ENCODE measurements around the gene TMIE. TPM values are rescaled to one million over a fixed set of nuclear protein-coding genes. Genes with fewer than 3 reads are reported as not detected.

TMIE gene
- total RNA-seq, 1 experiment from 2014 or later = 0.26 TPM

GRCh38 chr3:46755646-46756045, 54.5 kb downstream of the TMIE start:
- no peaks in the 10 kb centered on the region for H3K36me3 Mint-ChIP-seq (ENCODE audit: insufficient read depth, unreplicated experiment)
- peaks cover 12% of the 10 kb centered on the region for H3K27me3 Mint-ChIP-seq (ENCODE audit: insufficient read depth, unreplicated experiment)
- no peaks in the 10 kb centered on the region for H3K4me1 Mint-ChIP-seq (ENCODE audit: insufficient read depth, unreplicated experiment)
- CTCF ChIA-PET = no interaction called here
- H3K27ac Mint-ChIP-seq (ENCODE audit: low read depth, unreplicated experiment) = no peak overlapping the region
- BruUV-seq (replicated peaks) = no TSS peak
- no peak for DNase-seq (ENCODE audit: unreplicated experiment)
- TF ChIP-seq CTCF (IDR thresholded peaks at IDR 0.05; ENCODE audit: unreplicated experiment) = no peak
- H3K9me3 Mint-ChIP-seq (ENCODE audit: unreplicated experiment) = no peaks in the 10 kb centered on the region
- H3K4me3 Mint-ChIP-seq (ENCODE audit: unreplicated experiment) = no peak overlapping the region
- POLR2A ChIA-PET = no interaction called here
- intact Hi-C loops (cut with micrococcal nuclease) = no loop called here

GRCh38 chr3:46756642-46757041, 55.5 kb downstream of the TMIE start:
- ChIA-PET CTCF (interaction anchor here (0.8 kb wide), 1 partner anchor 268 kb away, joined by 4 read pairs; no protein-coding TSS in a partner anchor), POLR2A (interaction anchor here (0.6 kb wide), 1 partner anchor 49 kb away, joined by 3 read pairs; no protein-coding TSS in a partner anchor)
- no TSS peak for BruUV-seq (replicated peaks)
- Mint-ChIP-seq H3K4me3 (ENCODE audit: unreplicated experiment) (no peak overlapping the region), H3K36me3 (ENCODE audit: insufficient read depth, unreplicated experiment) (no peaks in the 10 kb centered on the region), H3K27me3 (ENCODE audit: insufficient read depth, unreplicated experiment) (peaks cover 12% of the 10 kb centered on the region), H3K4me1 (ENCODE audit: insufficient read depth, unreplicated experiment) (no peaks in the 10 kb centered on the region), H3K9me3 (ENCODE audit: unreplicated experiment) (no peaks in the 10 kb centered on the region), H3K27ac (ENCODE audit: low read depth, unreplicated experiment) (no peak overlapping the region)
- TF ChIP-seq CTCF (IDR thresholded peaks at IDR 0.05; ENCODE audit: unreplicated experiment) = no peak
- intact Hi-C loops (cut with micrococcal nuclease) = no loop called here
- no peak for DNase-seq (ENCODE audit: unreplicated experiment)

- intact Hi-C loops (cut with micrococcal nuclease) = no loop called here
- H3K27me3 Mint-ChIP-seq (ENCODE audit: insufficient read depth, unreplicated experiment) = peaks cover 12% of the 10 kb centered on the region
- H3K9me3 Mint-ChIP-seq (ENCODE audit: unreplicated experiment) = peaks cover 7% of the 10 kb centered on the region
- no peak for TF ChIP-seq CTCF (IDR thresholded peaks at IDR 0.05; ENCODE audit: unreplicated experiment)
- no peak overlapping the region for H3K4me3 Mint-ChIP-seq (ENCODE audit: unreplicated experiment)
- ChIA-PET CTCF (no interaction called here), POLR2A (no interaction called here)
- DNase-seq (ENCODE audit: unreplicated experiment) = no peak
- BruUV-seq (replicated peaks) = no TSS peak
- no peak overlapping the region for H3K27ac Mint-ChIP-seq (ENCODE audit: low read depth, unreplicated experiment)
- H3K4me1 Mint-ChIP-seq (ENCODE audit: insufficient read depth, unreplicated experiment) = no peaks in the 10 kb centered on the region
- no peaks in the 10 kb centered on the region for H3K36me3 Mint-ChIP-seq (ENCODE audit: insufficient read depth, unreplicated experiment)
Measured at GRCh38 chr3:46759239-46760167, 58.3 kb downstream of the TMIE start.

Other genes with a start within 250 kb of the TMIE start
- not detected in 2 replicates for gene LTF, start 236.5 kb upstream of the TMIE start, total RNA-seq (2022)
- gene RTP3, start 203.4 kb upstream of the TMIE start, total RNA-seq (2022) = not detected in 2 replicates
- not detected in 2 replicates for gene LRRC2, start 135.1 kb upstream of the TMIE start, total RNA-seq (2022)
- not detected in 2 replicates for gene FAM240A, start 88.9 kb upstream of the TMIE start, total RNA-seq (2022)
- 93.6 and 95.5 TPM in 2 replicates for gene ALS2CL, start 7.7 kb upstream of the TMIE start, total RNA-seq (2022)
- not detected in 2 replicates for gene PRSS50, start 16.5 kb downstream of the TMIE start, total RNA-seq (2022)
- not detected in 2 replicates for gene MYL3, start 162.1 kb downstream of the TMIE start, total RNA-seq (2022)
- not detected in 2 replicates for gene PTH1R, start 176.3 kb downstream of the TMIE start, total RNA-seq (2022)

All from MCF 10A (cell line).